Karpas-422 (cell line): Measurements from ENCODE around the gene KRTAP5-6. TPM values are rescaled to one million over a fixed set of nuclear protein-coding genes. Genes with fewer than 3 reads are reported as not detected.

Source experiments
- DNase-seq: peaks from one replicate; pipeline ENCODE4 v3.0.0-alpha.2; 2015
- H2AFZ ChIP-seq: fragments of 200-600 bp; sonication (generic); 2 replicates; pipeline ENCODE4 v1.6.1; 2014; ENCODE audit warnings: antibody characterized with exemption, low read length, mixed read lengths
- H3K27ac ChIP-seq: fragments of 200-600 bp; sonication (generic); 2 replicates; pipeline ENCODE4 v1.5.1; 2014; ENCODE audit warnings: mild to moderate bottlenecking, low read length, moderate library complexity
- H3K27me3 ChIP-seq: fragments of 200-600 bp; sonication (generic); 2 replicates; pipeline ENCODE4 v1.6.1; 2014; ENCODE audit warnings: low read length, mixed read lengths
- H3K36me3 ChIP-seq: fragments of 200-600 bp; sonication (generic); 2 replicates; pipeline ENCODE4 v1.6.1; 2014; ENCODE audit warnings: low read length, mixed read lengths; ENCODE audit not compliant: insufficient read depth
- H3K4me1 ChIP-seq: fragments of 200-600 bp; sonication (generic); 2 replicates; pipeline ENCODE4 v1.6.1; 2014; ENCODE audit warnings: mild to moderate bottlenecking, low read length, mixed read lengths
- H3K4me2 ChIP-seq: fragments of 200-600 bp; sonication (generic); 2 replicates; pipeline ENCODE4 v1.6.1; 2014; ENCODE audit warnings: low read length, low read depth, mild to moderate bottlenecking; ENCODE audit not compliant: poor library complexity, severe bottlenecking
- H3K4me3 ChIP-seq: fragments of 200-600 bp; sonication (generic); 2 replicates; pipeline ENCODE4 v1.5.1; 2014; ENCODE audit warnings: mild to moderate bottlenecking, antibody characterized with exemption, low read length, mixed read lengths
- H3K79me2 ChIP-seq: fragments of 200-600 bp; sonication (generic); 2 replicates; pipeline ENCODE4 v1.6.1; 2014; ENCODE audit warnings: mild to moderate bottlenecking, low read length, mixed read lengths
- H3K9ac ChIP-seq: fragments of 200-600 bp; sonication (generic); 2 replicates; pipeline ENCODE4 v1.6.0; 2014; ENCODE audit warnings: low read length
- H3K9me2 ChIP-seq: fragments of 200-600 bp; sonication (generic), shearing (Covaris generic); replicated peaks from 2 replicates; pipeline ENCODE4 v1.6.0; 2014; ENCODE audit warnings: mild to moderate bottlenecking, low read length, moderate library complexity; ENCODE audit not compliant: insufficient read depth
- H3K9me3 ChIP-seq: fragments of 300-700, 200-600 bp; sonication (generic); 2 replicates; pipeline ENCODE4 v1.6.1; 2014; ENCODE audit warnings: low read length, mixed read lengths
- H4K20me1 ChIP-seq: fragments of 200-600 bp; sonication (generic); 2 replicates; pipeline ENCODE4 v1.6.1; 2014; ENCODE audit warnings: mild to moderate bottlenecking, antibody characterized with exemption, low read length, low read depth; ENCODE audit not compliant: insufficient read depth
- total RNA-seq: library from RNA; depleted of rRNA; stranded (reverse); fragments of >200 nt; shearing (Covaris generic); gene quantifications from 2 replicates; pipeline ENCODE4 v1.2.3, GENCODE V29; 2014; ENCODE audit warnings: low replicate concordance; rRNA removed

Gene KRTAP5-6
- not detected in 2 replicates for total RNA-seq

GRCh38 chr11:1696608-1697570, at the start of gene KRTAP5-6:
Gene KRTAP5-6, plus strand, starts transcription at chr11:1697195. Its CDS starts 51 bp downstream, at chr11:1697246.
- H3K4me3 ChIP-seq = no peak within 1 kb of the TSS
- H4K20me1 ChIP-seq = no peaks in the 10 kb centered on the region
- no peak within 1 kb of the TSS for H3K4me2 ChIP-seq
- no peak within 1 kb of the TSS for H3K27ac ChIP-seq
- H3K79me2 ChIP-seq = no peaks in the 10 kb centered on the region
- H3K9ac ChIP-seq = no peak within 1 kb of the TSS
- H3K4me1 ChIP-seq = peaks cover 7% of the 10 kb centered on the region
- H3K9me2 ChIP-seq = no peaks in the 10 kb centered on the region
- no peaks in the 10 kb centered on the region for H3K36me3 ChIP-seq
- no peak within 1 kb of the TSS for H2AFZ ChIP-seq
- DNase-seq = no peak
- H3K27me3 ChIP-seq = no peaks in the 10 kb centered on the region
- no peaks in the 10 kb centered on the region for H3K9me3 ChIP-seq

- no peak overlapping the region for H3K4me3 ChIP-seq
- H3K9ac ChIP-seq = no peak overlapping the region
- H3K27me3 ChIP-seq = 0 out of 2 replicates have a peak, but pooled peaks cover 3% of the 10 kb centered on the region
- H3K4me1 ChIP-seq = no peaks in the 10 kb centered on the region
- H3K79me2 ChIP-seq = no peaks in the 10 kb centered on the region
- no peak for DNase-seq
- H3K4me2 ChIP-seq = no peak overlapping the region
- no peaks in the 10 kb centered on the region for H3K9me3 ChIP-seq
- H4K20me1 ChIP-seq = no peaks in the 10 kb centered on the region
- H2AFZ ChIP-seq = no peak overlapping the region
- H3K27ac ChIP-seq = no peak overlapping the region
- H3K9me2 ChIP-seq = no peaks in the 10 kb centered on the region
- no peaks in the 10 kb centered on the region for H3K36me3 ChIP-seq
These were observed 48.9 kb upstream of the KRTAP5-6 start for GRCh38 chr11:1647901-1648652.

GRCh38 chr11:1648653-1649420, 48.2 kb upstream of the KRTAP5-6 start:
- Histone ChIP-seq H4K20me1 (no peaks in the 10 kb centered on the region), H3K9ac (no peak overlapping the region), H3K4me3 (no peak overlapping the region), H3K9me3 (no peaks in the 10 kb centered on the region), H3K79me2 (no peaks in the 10 kb centered on the region), H2AFZ (no peak overlapping the region), H3K27me3 (0 out of 2 replicates have a peak, but pooled peaks cover 3% of the 10 kb centered on the region), H3K4me1 (no peaks in the 10 kb centered on the region), H3K36me3 (no peaks in the 10 kb centered on the region), H3K27ac (no peak overlapping the region), H3K4me2 (no peak overlapping the region), H3K9me2 (no peaks in the 10 kb centered on the region)
- no peak for DNase-seq

GRCh38 chr11:1650034-1650917, 46.7 kb upstream of the KRTAP5-6 start:
- no peaks in the 10 kb centered on the region for H3K36me3 ChIP-seq
- DNase-seq = no peak
- no peaks in the 10 kb centered on the region for H3K9me3 ChIP-seq
- H3K9ac ChIP-seq = no peak overlapping the region
- H3K79me2 ChIP-seq = no peaks in the 10 kb centered on the region
- H3K4me2 ChIP-seq = no peak overlapping the region
- no peaks in the 10 kb centered on the region for H3K4me1 ChIP-seq
- no peak overlapping the region for H3K27ac ChIP-seq
- no peaks in the 10 kb centered on the region for H3K9me2 ChIP-seq
- no peak overlapping the region for H3K4me3 ChIP-seq
- no peak overlapping the region for H2AFZ ChIP-seq
- 0 out of 2 replicates have a peak, but pooled peaks cover 3% of the 10 kb centered on the region for H3K27me3 ChIP-seq
- no peaks in the 10 kb centered on the region for H4K20me1 ChIP-seq

GRCh38 chr11:1650918-1651262, 46.1 kb upstream of the KRTAP5-6 start:
- no peaks in the 10 kb centered on the region for H3K9me2 ChIP-seq
- DNase-seq = no peak
- no peaks in the 10 kb centered on the region for H3K4me1 ChIP-seq
- H3K4me3 ChIP-seq = no peak overlapping the region
- no peak overlapping the region for H3K9ac ChIP-seq
- H3K4me2 ChIP-seq = no peak overlapping the region
- no peaks in the 10 kb centered on the region for H4K20me1 ChIP-seq
- no peak overlapping the region for H2AFZ ChIP-seq
- no peaks in the 10 kb centered on the region for H3K9me3 ChIP-seq
- H3K27me3 ChIP-seq = 0 out of 2 replicates have a peak, but pooled peaks cover 3% of the 10 kb centered on the region
- H3K79me2 ChIP-seq = no peaks in the 10 kb centered on the region
- H3K27ac ChIP-seq = no peak overlapping the region
- H3K36me3 ChIP-seq = no peaks in the 10 kb centered on the region

GRCh38 chr11:1651411-1651980, 45.5 kb upstream of the KRTAP5-6 start:
- no peaks in the 10 kb centered on the region for H3K9me3 ChIP-seq
- H3K4me3 ChIP-seq = no peak overlapping the region
- no peaks in the 10 kb centered on the region for H3K79me2 ChIP-seq
- 0 out of 2 replicates have a peak, but pooled peaks cover 3% of the 10 kb centered on the region for H3K27me3 ChIP-seq
- H3K4me1 ChIP-seq = no peaks in the 10 kb centered on the region
- no peak overlapping the region for H3K9ac ChIP-seq
- no peaks in the 10 kb centered on the region for H3K9me2 ChIP-seq
- no peaks in the 10 kb centered on the region for H4K20me1 ChIP-seq
- no peak overlapping the region for H3K27ac ChIP-seq
- DNase-seq = no peak
- no peak overlapping the region for H2AFZ ChIP-seq
- H3K36me3 ChIP-seq = no peaks in the 10 kb centered on the region
- H3K4me2 ChIP-seq = no peak overlapping the region

- no peaks in the 10 kb centered on the region for H4K20me1 ChIP-seq
- H3K9ac ChIP-seq = no peak overlapping the region
These were observed 45.0 kb upstream of the KRTAP5-6 start for GRCh38 chr11:1652026-1652425.

More at GRCh38 chr11:1652026-1652425, 45.0 kb upstream of the KRTAP5-6 start:
- no peaks in the 10 kb centered on the region for H3K79me2 ChIP-seq
- no peak overlapping the region for H2AFZ ChIP-seq
- no peaks in the 10 kb centered on the region for H3K36me3 ChIP-seq
- H3K4me1 ChIP-seq = no peaks in the 10 kb centered on the region
- H3K9me3 ChIP-seq = no peaks in the 10 kb centered on the region
- no peak overlapping the region for H3K27ac ChIP-seq
- 0 out of 2 replicates have a peak, but pooled peaks cover 3% of the 10 kb centered on the region for H3K27me3 ChIP-seq
- H3K4me3 ChIP-seq = no peak overlapping the region
- no peak for DNase-seq
- no peaks in the 10 kb centered on the region for H3K9me2 ChIP-seq
- H3K4me2 ChIP-seq = no peak overlapping the region
